Measurements from ENCODE around the gene IL12RB2.

The IL12RB2 gene

DNA sequence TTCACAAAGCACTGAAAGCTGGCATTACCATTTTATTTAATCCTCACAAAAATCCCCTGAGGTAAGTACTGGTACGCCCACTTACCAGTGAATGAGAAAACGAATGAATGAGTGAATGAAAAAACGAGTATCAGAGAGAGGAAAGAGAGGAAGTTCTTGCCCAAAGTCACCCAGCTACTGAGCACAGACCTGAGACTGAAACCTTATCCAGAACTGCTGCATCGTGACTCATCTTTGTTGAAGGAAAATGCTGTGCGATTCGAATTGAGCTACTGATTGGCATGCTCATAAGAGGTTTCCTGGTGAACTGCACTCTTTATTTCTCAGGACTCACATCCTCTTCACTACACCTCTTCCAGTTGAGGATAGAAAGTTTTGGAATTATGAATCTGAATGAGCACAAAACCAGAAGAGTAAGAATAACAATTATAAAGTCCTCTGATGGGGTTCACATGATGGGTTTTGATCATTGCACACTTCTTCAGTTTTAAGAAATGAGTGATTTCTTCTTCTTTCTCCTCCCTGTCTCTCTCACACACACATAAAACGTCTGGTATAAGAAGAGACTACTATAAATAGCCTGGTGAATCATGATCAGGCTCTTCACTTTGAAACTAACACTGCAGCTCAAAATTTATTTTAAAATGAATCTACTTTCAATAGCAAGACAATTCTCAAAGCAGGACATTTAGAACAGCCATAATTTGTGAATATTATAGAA lies 32.1 kb downstream of the IL12RB2 start:
- no peak overlapping the region for H3K4me3 ChIP-seq (ENCODE audit: control insufficient read depth, low read depth, low read length)
- DNase-seq (ENCODE audit: low read depth), result peak; percentile 33
- TF ChIP-seq, protein P1, sequence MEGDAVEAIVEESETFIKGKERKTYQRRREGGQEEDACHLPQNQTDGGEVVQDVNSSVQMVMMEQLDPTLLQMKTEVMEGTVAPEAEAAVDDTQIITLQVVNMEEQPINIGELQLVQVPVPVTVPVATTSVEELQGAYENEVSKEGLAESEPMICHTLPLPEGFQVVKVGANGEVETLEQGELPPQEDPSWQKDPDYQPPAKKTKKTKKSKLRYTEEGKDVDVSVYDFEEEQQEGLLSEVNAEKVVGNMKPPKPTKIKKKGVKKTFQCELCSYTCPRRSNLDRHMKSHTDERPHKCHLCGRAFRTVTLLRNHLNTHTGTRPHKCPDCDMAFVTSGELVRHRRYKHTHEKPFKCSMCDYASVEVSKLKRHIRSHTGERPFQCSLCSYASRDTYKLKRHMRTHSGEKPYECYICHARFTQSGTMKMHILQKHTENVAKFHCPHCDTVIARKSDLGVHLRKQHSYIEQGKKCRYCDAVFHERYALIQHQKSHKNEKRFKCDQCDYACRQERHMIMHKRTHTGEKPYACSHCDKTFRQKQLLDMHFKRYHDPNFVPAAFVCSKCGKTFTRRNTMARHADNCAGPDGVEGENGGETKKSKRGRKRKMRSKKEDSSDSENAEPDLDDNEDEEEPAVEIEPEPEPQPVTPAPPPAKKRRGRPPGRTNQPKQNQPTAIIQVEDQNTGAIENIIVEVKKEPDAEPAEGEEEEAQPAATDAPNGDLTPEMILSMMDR (IDR thresholded peaks at IDR 0.05; ENCODE audit: control insufficient read depth, insufficient read depth, low read depth, low read length, missing control alignments), result no peak

- no peak for DNase-seq (ENCODE audit: low read depth)
- TF ChIP-seq, protein P1 (IDR thresholded peaks at IDR 0.05; ENCODE audit: control insufficient read depth, insufficient read depth, low read depth, low read length, missing control alignments), result no peak
- H3K4me3 ChIP-seq (ENCODE audit: control insufficient read depth, low read depth, low read length), result no peak overlapping the region
Observed at GRCh38 chr1:67342076-67342890, 34.6 kb downstream of the IL12RB2 start.

GRCh38 chr1:67345556-67345955 lies 37.9 kb downstream of the IL12RB2 start:
- DNase-seq (ENCODE audit: low read depth), result no peak
- TF ChIP-seq, protein P1 (IDR thresholded peaks at IDR 0.05; ENCODE audit: control insufficient read depth, insufficient read depth, low read depth, low read length, missing control alignments), result no peak
- no peak overlapping the region for H3K4me3 ChIP-seq (ENCODE audit: control insufficient read depth, low read depth, low read length)

DNA sequence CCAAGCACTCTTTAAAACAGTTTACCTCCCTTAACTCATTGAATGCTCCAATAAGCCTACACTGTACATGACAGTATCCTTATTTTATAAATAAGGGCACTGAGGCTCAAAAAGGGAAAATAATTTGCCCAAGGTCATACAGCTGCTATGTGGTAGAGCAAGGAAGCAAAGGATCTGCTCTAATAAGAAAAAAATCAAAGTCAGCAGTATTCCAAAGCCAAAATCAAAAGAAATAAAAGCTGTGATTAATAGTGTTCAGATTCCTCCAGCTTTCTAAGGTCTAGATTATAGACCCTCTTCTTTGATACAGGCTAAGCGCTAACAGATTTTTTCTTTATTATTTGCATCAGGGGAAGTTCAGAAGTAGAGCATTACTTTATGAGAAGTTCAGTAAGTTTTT lies 39.3 kb downstream of the IL12RB2 start:
- DNase-seq (ENCODE audit: low read depth), result no peak

DNA sequence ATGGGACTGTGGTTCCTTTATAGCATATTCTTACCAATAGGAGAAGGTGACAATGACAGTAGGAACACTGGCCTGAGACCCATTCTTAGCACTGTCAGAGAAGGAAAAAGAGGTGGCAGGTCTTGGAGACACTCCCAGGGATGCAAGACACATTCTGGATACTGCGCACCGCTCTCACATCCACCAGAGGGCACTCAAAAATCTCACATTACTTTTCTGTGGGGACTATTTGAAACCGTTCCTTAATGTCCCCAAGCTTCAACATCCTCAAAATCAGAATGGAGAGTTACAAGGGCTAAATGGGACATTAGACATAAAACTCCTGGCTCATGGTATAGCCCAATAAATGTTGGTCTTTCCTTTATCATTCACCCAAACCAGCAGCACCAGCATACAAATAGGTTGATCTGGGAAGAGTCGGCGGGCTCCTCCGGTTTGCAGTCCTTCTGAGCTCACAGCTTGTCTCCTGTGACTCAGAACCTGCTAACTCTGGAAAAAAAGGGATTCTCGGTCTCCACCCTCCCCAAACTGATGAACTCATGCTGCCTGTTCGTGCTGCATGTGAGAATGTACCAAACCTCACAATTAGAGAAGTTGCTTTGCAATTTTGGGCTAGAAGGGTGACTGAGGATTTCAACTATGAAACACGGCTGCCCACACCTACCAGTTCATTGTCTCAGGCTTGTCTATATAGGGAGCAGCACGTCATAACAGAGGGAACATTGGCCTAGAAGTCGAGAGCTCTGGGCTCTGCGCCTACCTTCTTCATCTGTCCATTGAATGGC lies 40.2 kb downstream of the IL12RB2 start:
- peak overlapping the region; percentile 10 for H3K4me3 ChIP-seq (ENCODE audit: control insufficient read depth, low read depth, low read length)
- TF ChIP-seq, protein P1 (IDR thresholded peaks at IDR 0.05; ENCODE audit: control insufficient read depth, insufficient read depth, low read depth, low read length, missing control alignments), result peak; percentile 80
- no peak for DNase-seq (ENCODE audit: low read depth)

More for the DNA sequence above, 39.3 kb downstream of the IL12RB2 start:
- H3K4me3 ChIP-seq (ENCODE audit: control insufficient read depth, low read depth, low read length), result no peak overlapping the region
- TF ChIP-seq, protein P1 (IDR thresholded peaks at IDR 0.05; ENCODE audit: control insufficient read depth, insufficient read depth, low read depth, low read length, missing control alignments), result no peak

- no peak overlapping the region for H3K4me3 ChIP-seq (ENCODE audit: control insufficient read depth, low read depth, low read length)
- no peak for DNase-seq (ENCODE audit: low read depth)
- TF ChIP-seq, protein P1 (IDR thresholded peaks at IDR 0.05; ENCODE audit: control insufficient read depth, insufficient read depth, low read depth, low read length, missing control alignments), result no peak
Observed at GRCh38 chr1:67348586-67349252, 41.0 kb downstream of the IL12RB2 start.
